Tibial nerve (tissue), 4 donors: ENCODE data around the gene GM2A. TPM values are rescaled to one million over a fixed set of nuclear protein-coding genes. Genes with fewer than 3 reads are reported as not detected.
"Not testable (repeated sequence)": the region's sequence is repeated elsewhere in the genome, so short reads cannot be mapped to it uniquely, and the experiment has no call there.

Source experiments
- DNase-seq, 2 donors: peaks; one replicate each; pipeline ENCODE4 v3.0.0-alpha.2; 2019; ENCODE audit warnings: low spot score in 2 of 2
- H3K27ac ChIP-seq, 4 donors: fragments of 200-600 bp; sonication (generic) in 3 of 4; one replicate each; pipeline ENCODE4 v1.5.1; 2017 to 2019; ENCODE audit warnings: mild to moderate bottlenecking in 1 of 4
- H3K27me3 ChIP-seq, 2 donors: fragments of 200-600 bp; sonication (generic) in 1 of 2; one replicate each; pipeline versions ENCODE4 v1.5.1 to v1.6.0; 2017 to 2019
- H3K36me3 ChIP-seq, 3 donors: fragments of 200-600 bp; sonication (generic); one replicate each; pipeline ENCODE4 v1.5.1; 2018 to 2019
- H3K4me1 ChIP-seq, 4 donors: fragments of 200-600 bp; sonication (generic) in 3 of 4; one replicate each; pipeline ENCODE4 v1.5.1; 2017 to 2019
- H3K4me3 ChIP-seq, 4 donors: fragments of 200-600 bp; sonication (generic) in 3 of 4; one replicate each; pipeline ENCODE4 v1.5.1; 2017 to 2019; ENCODE audit warnings: mild to moderate bottlenecking in 1 of 4, moderate library complexity in 1 of 4
- H3K9me3 ChIP-seq, 4 donors: fragments of 200-600 bp; sonication (generic) in 3 of 4; one replicate each; pipeline ENCODE4 v1.5.1; 2017 to 2019
- CTCF ChIP-seq, 5 experiments: fragments of 200-600 bp in 3 of 5; fragments of 450-650 bp in 2 of 5; sonication (generic) in 3 of 5; IDR thresholded peaks; one replicate each; pipeline ENCODE4 v1.5.1; 2016 to 2019; ENCODE audit warnings: antibody characterized with exemption in 5 of 5, mild to moderate bottlenecking in 3 of 5, moderate library complexity in 2 of 5
- EP300 ChIP-seq, 2 donors: sonication (generic); formaldehyde crosslinking; IDR thresholded peaks; one replicate each; pipeline ENCODE4 v1.6.1; 2017; ENCODE audit warnings: antibody characterized with exemption in 2 of 2, mild to moderate bottlenecking in 1 of 2
- POLR2A ChIP-seq, 2 donors: fragments of 450-650 bp; IDR thresholded peaks; one replicate each; pipeline ENCODE4 v1.6.1; 2017; ENCODE audit warnings: antibody characterized with exemption in 2 of 2, mild to moderate bottlenecking in 2 of 2, moderate library complexity in 2 of 2
- WGBS, 2 donors: methylation state at CpG; one replicate each; pipeline ENCODE4 v1.1.5; 2018; 5-methylcytosine and 5-hydroxymethylcytosine counted together
- total RNA-seq, 4 donors: library from RNA; depleted of rRNA; stranded (reverse); fragments of >200 nt; gene quantifications; one replicate each; pipeline ENCODE4 v1.1.0, GENCODE V29; 2016

Gene GM2A
- total RNA-seq, 4 donors from 2014 or later = 30.3 to 37.5 (median 33.7) TPM

- WGBS, 2 donors = 63 to 73% methylated on average over 1 of the region's 1 CpG
- Histone ChIP-seq H3K27ac (no peak overlapping the region), H3K36me3 (peaks cover 0 to 2% (median 0%) of the 10 kb centered on the region in 3 donors), H3K4me3 (no peak overlapping the region), H3K27me3 (no peaks in the 10 kb centered on the region), H3K4me1 (peaks cover 0 to 51% (median 13%) of the 10 kb centered on the region in 4 donors), H3K9me3 (no peaks in the 10 kb centered on the region)
- TF ChIP-seq EP300 (IDR thresholded peaks at IDR 0.05) (no peak), POLR2A (IDR thresholded peaks at IDR 0.05) (no peak), CTCF (IDR thresholded peaks at IDR 0.05) (no peak)
- DNase-seq = no peak
These were observed 1.6 kb downstream of the GM2A start for GRCh38 chr5:151254556-151254955.

DNA sequence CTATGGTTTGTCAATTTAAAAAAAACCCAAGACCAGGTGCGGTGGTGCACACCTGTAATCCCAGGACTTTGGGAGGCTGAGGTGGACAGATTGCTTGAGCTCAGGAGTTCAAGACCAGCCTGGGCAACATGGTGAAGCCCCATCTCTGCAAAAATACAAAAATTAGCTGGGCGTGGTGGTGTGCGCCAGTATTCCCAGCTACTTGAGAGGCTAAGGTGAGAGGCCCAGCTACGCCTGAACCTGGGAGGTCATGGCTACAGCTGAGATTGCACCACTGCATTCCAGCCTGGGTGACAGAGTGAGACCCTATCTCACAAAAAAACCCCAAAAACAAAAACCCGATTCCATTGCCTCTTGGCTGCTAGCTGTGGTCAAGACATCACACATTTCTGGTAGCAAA lies 2.0 kb downstream of the GM2A start:
- not testable (repeated sequence) for H3K4me3 ChIP-seq, H3K9me3 ChIP-seq, H3K27me3 ChIP-seq, DNase-seq, H3K36me3 ChIP-seq, H3K27ac ChIP-seq
- peaks cover 0 to 51% (median 13%) of the 10 kb centered on the region in 4 donors for H3K4me1 ChIP-seq
- 94 to 100% methylated on average over 5 of the region's 5 CpGs for WGBS, 2 donors

GRCh38 chr5:151255621-151256286 lies 2.8 kb downstream of the GM2A start:
- Histone ChIP-seq H3K4me3 (no peak overlapping the region), H3K36me3 (peaks cover 0 to 8% (median 0%) of the 10 kb centered on the region in 3 donors), H3K9me3 (no peaks in the 10 kb centered on the region), H3K4me1 (peaks cover 0 to 50% (median 13%) of the 10 kb centered on the region in 4 donors), H3K27ac (no peak overlapping the region), H3K27me3 (no peaks in the 10 kb centered on the region)
- DNase-seq = no peak
- WGBS, 2 donors = 87 to 95% methylated on average over 3 of the region's 3 CpGs
- TF ChIP-seq EP300 (IDR thresholded peaks at IDR 0.05) (no peak), POLR2A (IDR thresholded peaks at IDR 0.05) (no peak), CTCF (IDR thresholded peaks at IDR 0.05) (no peak)

DNA sequence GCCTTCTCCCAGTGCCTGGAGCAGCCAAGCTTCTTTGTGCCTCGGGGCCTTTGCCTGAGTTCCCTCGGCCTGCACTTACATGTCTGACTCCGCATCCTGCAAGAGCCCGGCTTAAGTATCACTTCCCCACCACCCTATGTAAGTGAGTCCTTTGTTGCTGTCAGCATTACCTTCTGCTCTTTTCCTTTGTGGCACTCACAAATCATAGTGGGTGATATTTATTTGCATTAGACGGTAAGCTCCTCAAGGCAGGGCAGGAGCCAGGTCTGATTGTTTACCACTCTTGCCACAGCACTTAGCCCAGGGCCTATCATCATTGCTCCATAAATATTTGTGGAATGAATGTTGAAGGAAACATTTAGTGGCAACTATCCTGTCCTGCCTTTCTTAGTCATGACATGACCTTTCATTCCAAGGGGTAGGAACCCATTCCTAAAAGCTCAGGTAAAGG lies 4.8 kb downstream of the GM2A start:
- 67 to 80% methylated on average over 5 of the region's 5 CpGs for WGBS, 2 donors

DNA sequence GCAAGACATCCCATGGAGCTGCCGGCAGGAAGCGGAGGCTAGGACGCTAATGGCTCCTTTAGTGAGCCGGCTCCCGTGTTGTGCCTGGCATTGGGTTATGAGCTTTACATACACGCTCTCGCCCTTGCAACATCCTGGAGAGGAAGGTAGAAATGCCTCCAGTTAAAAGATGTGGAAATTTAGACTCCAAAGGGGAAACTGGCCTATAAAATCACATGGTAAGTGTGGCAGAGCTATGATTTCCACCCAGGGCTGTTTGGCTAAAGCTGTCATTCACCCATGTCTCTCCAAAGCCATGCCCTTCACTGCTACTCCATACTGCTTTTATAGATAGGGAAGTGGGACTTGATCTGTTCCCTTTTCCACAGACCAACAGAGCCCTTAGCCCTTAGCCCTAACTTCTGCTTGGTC lies 5.2 kb downstream of the GM2A start:
- Histone ChIP-seq H3K9me3 (no peaks in the 10 kb centered on the region), H3K27me3 (no peaks in the 10 kb centered on the region), H3K4me1 (peaks cover 0 to 33% (median 13%) of the 10 kb centered on the region in 4 donors), H3K4me3 (no peak overlapping the region), H3K36me3 (peaks cover 0 to 16% (median 0%) of the 10 kb centered on the region in 3 donors), H3K27ac (no peak overlapping the region)
- DNase-seq = no peak
- TF ChIP-seq EP300 (IDR thresholded peaks at IDR 0.05) = no peak
- TF ChIP-seq POLR2A (IDR thresholded peaks at IDR 0.05) = no peak
- no peak for TF ChIP-seq CTCF (IDR thresholded peaks at IDR 0.05)
- 76 to 77% methylated on average over 7 of the region's 7 CpGs for WGBS, 2 donors

More for the DNA sequence above, 4.8 kb downstream of the GM2A start:
- Histone ChIP-seq H3K4me3 (no peak overlapping the region), H3K4me1 (peaks cover 0 to 35% (median 13%) of the 10 kb centered on the region in 4 donors), H3K36me3 (peaks cover 0 to 16% (median 0%) of the 10 kb centered on the region in 3 donors), H3K9me3 (no peaks in the 10 kb centered on the region), H3K27me3 (no peaks in the 10 kb centered on the region), H3K27ac (no peak overlapping the region)
- DNase-seq = no peak
- TF ChIP-seq POLR2A (IDR thresholded peaks at IDR 0.05) (no peak), EP300 (IDR thresholded peaks at IDR 0.05) (no peak), CTCF (IDR thresholded peaks at IDR 0.05) (no peak)
